IMR-90 (cell line): Measurements from ENCODE around the gene NBEAL1. TPM values are rescaled to one million over a fixed set of nuclear protein-coding genes. Genes with fewer than 3 reads are reported as not detected.

Experiments
- ATAC-seq: fragments of 200-7000 bp; cut with Tn5 transposase; 2 replicates; pipeline ENCODE4 v1.9.1; 2020; ENCODE audit warnings: low read depth, mild to moderate bottlenecking, moderate library complexity
- BruUV-seq: library from RNA; stranded (reverse); fragments of 400-500 nt; replicated peaks from 2 replicates; lab custom pipeline; 2021; lab: Mats Ljungman, UMichigan
- CTCF ChIA-PET: fragments of 300-600 bp; formaldehyde crosslinking; extraction: SDS; loops from one replicate; lab custom pipeline; 2021; ENCODE audit warnings: antibody characterized with exemption; lab: Yijun Ruan, JAX
- POLR2A ChIA-PET: fragments of 300-600 bp; sonication (Branson Sonifier 250); formaldehyde crosslinking; loops from one replicate; lab custom pipeline; 2022; ENCODE audit warnings: antibody characterized with exemption; ENCODE audit not compliant: unreplicated experiment; lab: Charles Lee
- DNase-seq: peaks from one replicate; pipeline ENCODE4 v3.0.0; 2013
- H2AFZ ChIP-seq: replicated peaks from 2 replicates; pipeline ENCODE3; 2013; ENCODE audit warnings: low read length, mild to moderate bottlenecking; ENCODE audit not compliant: poor library complexity
- H2AK5ac ChIP-seq: 2 replicates; pipeline ENCODE4 v1.6.1; 2013; ENCODE audit warnings: low read depth, low read length, inconsistent platforms
- H2AK9ac ChIP-seq: replicated peaks from 2 replicates; pipeline ENCODE3; 2013; ENCODE audit warnings: mild to moderate bottlenecking, low read depth, low read length, moderate library complexity; ENCODE audit not compliant: poor library complexity
- H2BK120ac ChIP-seq: 2 replicates; pipeline ENCODE4 v1.6.1; 2013; ENCODE audit warnings: low read depth, low read length, inconsistent platforms
- H2BK15ac ChIP-seq: 3 replicates; pipeline ENCODE4 v1.6.1; 2013; ENCODE audit warnings: low read depth, low read length, inconsistent platforms
- H2BK20ac ChIP-seq: 2 replicates; pipeline ENCODE4 v1.6.1; 2013; ENCODE audit warnings: low read depth, mild to moderate bottlenecking, inconsistent platforms, low read length, moderate library complexity
- H2BK5ac ChIP-seq: 2 replicates; pipeline ENCODE4 v1.6.1; 2013; ENCODE audit warnings: mild to moderate bottlenecking, low read depth, low read length, inconsistent platforms; ENCODE audit not compliant: poor library complexity, severe bottlenecking
- H3K14ac ChIP-seq: replicated peaks from 2 replicates; pipeline ENCODE4 v1.6.1; 2013; ENCODE audit warnings: low read depth, low read length, inconsistent platforms
- H3K18ac ChIP-seq: 2 replicates; pipeline ENCODE4 v1.6.1; 2013; ENCODE audit warnings: low read depth, low read length, control low read depth
- H3K23ac ChIP-seq: 2 replicates; pipeline ENCODE4 v1.6.1; 2013; ENCODE audit warnings: low read depth, low read length, inconsistent platforms
- H3K27ac ChIP-seq: 2 replicates; pipeline ENCODE4 v1.5.1; 2013; ENCODE audit warnings: mild to moderate bottlenecking, control low read depth, low read length; ENCODE audit not compliant: insufficient read depth
- H3K27me3 ChIP-seq: 2 replicates; pipeline ENCODE4 v1.6.1; 2013; ENCODE audit warnings: low read length; ENCODE audit not compliant: control insufficient read depth, insufficient read depth
- H3K36me3 ChIP-seq: 2 replicates; pipeline ENCODE4 v1.6.1; 2013; ENCODE audit warnings: low read length, mixed read lengths; ENCODE audit not compliant: control insufficient read depth, insufficient read depth
- H3K4ac ChIP-seq: 2 replicates; pipeline ENCODE4 v1.6.1; 2013; ENCODE audit warnings: low read depth, low read length, inconsistent platforms
- H3K4me1 ChIP-seq: 2 replicates; pipeline ENCODE4 v1.6.1; 2013; ENCODE audit warnings: low read length, mixed read lengths; ENCODE audit not compliant: control insufficient read depth, insufficient read depth
- H3K4me2 ChIP-seq: 2 replicates; pipeline ENCODE4 v1.6.1; 2013; ENCODE audit warnings: low read depth, mild to moderate bottlenecking, control low read depth, low read length, moderate library complexity
- H3K4me3 ChIP-seq: 2 replicates; pipeline ENCODE4 v1.5.1; 2013; ENCODE audit warnings: low read depth, mild to moderate bottlenecking, control low read depth, low read length, moderate library complexity; ENCODE audit not compliant: insufficient read depth
- H3K56ac ChIP-seq: 2 replicates; pipeline ENCODE4 v1.6.1; 2013; ENCODE audit warnings: low read length, inconsistent platforms; ENCODE audit not compliant: insufficient read depth; ENCODE audit errors: extremely low read depth
- H3K79me1 ChIP-seq, 2 experiments: 2 replicates each; pipeline ENCODE4 v1.6.1; 2013; ENCODE audit warnings: low read length in 2 of 2, inconsistent platforms in 1 of 2, low read depth in 1 of 2
- H3K9ac ChIP-seq: 2 replicates; pipeline ENCODE4 v1.6.1; 2013; ENCODE audit warnings: low read depth, low read length, control low read depth
- H3K9me1 ChIP-seq: 2 replicates; pipeline ENCODE4 v1.6.1; 2013; ENCODE audit warnings: low read length, inconsistent platforms; ENCODE audit not compliant: insufficient read depth
- H3K9me3 ChIP-seq: 2 replicates; pipeline ENCODE4 v1.6.1; 2013; ENCODE audit warnings: low read length; ENCODE audit not compliant: control insufficient read depth, insufficient read depth
- H4K20me1 ChIP-seq: 2 replicates; pipeline ENCODE4 v1.6.1; 2013; ENCODE audit warnings: low read length, inconsistent platforms; ENCODE audit not compliant: insufficient read depth
- H4K5ac ChIP-seq: 2 replicates; pipeline ENCODE4 v1.6.1; 2013; ENCODE audit warnings: mild to moderate bottlenecking, low read depth, low read length, control low read depth
- H4K8ac ChIP-seq, 2 experiments: 2 replicates each; pipeline ENCODE4 v1.6.1; 2013; ENCODE audit warnings: low read depth in 2 of 2, low read length in 2 of 2, control low read depth in 1 of 2, inconsistent platforms in 1 of 2
- H4K91ac ChIP-seq: 2 replicates; pipeline ENCODE4 v1.6.1; 2013; ENCODE audit warnings: low read depth, low read length, inconsistent platforms; ENCODE audit not compliant: insufficient read depth
- CEBPB ChIP-seq: IDR thresholded peaks from 2 replicates; pipeline ENCODE4 v1.6.1; 2012; ENCODE audit warnings: low read depth, low read length, improper control_type of control experiment
- NFE2L2 ChIP-seq: fragments of 150-350 bp; IDR thresholded peaks from 2 replicates; pipeline ENCODE4 v1.6.1; 2016; ENCODE audit warnings: low read depth, mild to moderate bottlenecking, low read length
- RAD21 ChIP-seq: IDR thresholded peaks from 2 replicates; pipeline ENCODE4 v1.6.1; 2012; ENCODE audit warnings: low read length, improper control_type of control experiment
- WGBS, 2 experiments: methylation state at CpG; one replicate each; pipeline versions ENCODE4 v1.1.5 to v1.1.7; 2013; ENCODE audit warnings: missing lambda C conversion rate in 2 of 2; ENCODE audit not compliant: insufficient read length in 1 of 2; ENCODE audit errors: extremely low coverage in 2 of 2; 5-methylcytosine and 5-hydroxymethylcytosine counted together
- dilution Hi-C: fragments of 300-500 bp; cut with HindIII; formaldehyde crosslinking; loops from one replicate; pipeline ENCODE4 v1.14.3; 2018; ENCODE audit warnings: low sequenced_read_pairs; ENCODE audit not compliant: unreplicated experiment
- in situ Hi-C: fragments of 300-500 bp; cut with MboI; formaldehyde crosslinking; loops from 3 replicates; pipeline ENCODE4 v1.14.3; 2019; ENCODE audit warnings: low sequenced_read_pairs, inconsistent platforms, mixed read lengths
- intact Hi-C: fragments of 100-400 bp; cut with micrococcal nuclease; formaldehyde crosslinking; loops from 2 replicates; pipeline ENCODE4 v1.10.0; 2022
- polyA plus RNA-seq, 3 experiments: library from polyadenylated mRNA; depleted of rRNA; stranded (reverse); fragments of >200 nt; gene quantifications; 2 replicates each; pipeline ENCODE4 v1.2.3, GENCODE V29; 2012; ENCODE audit warnings: low replicate concordance in 1 of 3
- total RNA-seq: library from RNA; depleted of rRNA; stranded (reverse); fragments of >200 nt; gene quantifications from 2 replicates; pipeline ENCODE4 v1.2.3, GENCODE V29; 2012

NBEAL1 gene
- total and polyA plus RNA-seq, 2 of the 4 experiments (the other 2 are of a cell fraction), result 6.4 to 38.0 TPM

GRCh38 chr2:203122317-203122986 lies 107.8 kb downstream of the NBEAL1 start:
- Histone ChIP-seq H2BK15ac (no peak overlapping the region), H2AK9ac (no peak overlapping the region), H3K56ac (no peak overlapping the region), H2AFZ (no peak overlapping the region), H3K9ac (no peak overlapping the region), H3K9me1 (no peaks in the 10 kb centered on the region), H3K4me2 (no peak overlapping the region), H3K4me1 (peaks cover 3% of the 10 kb centered on the region), H3K36me3 (peaks cover 8% of the 10 kb centered on the region), H2BK120ac (no peak overlapping the region), H2AK5ac (no peak overlapping the region), H3K27me3 (no peaks in the 10 kb centered on the region), H4K8ac (no peak overlapping the region), H3K23ac (no peak overlapping the region), H3K4me3 (no peak overlapping the region), H4K20me1 (no peaks in the 10 kb centered on the region), H3K9me3 (no peaks in the 10 kb centered on the region), H2BK20ac (no peak overlapping the region), H3K79me1 (no peaks in the 10 kb centered on the region), H4K5ac (no peak overlapping the region), H3K4ac (no peak overlapping the region), H3K14ac (no peak overlapping the region), H3K18ac (no peak overlapping the region), H4K91ac (no peak overlapping the region), H2BK5ac (no peak overlapping the region), H3K27ac (no peak overlapping the region)
- in situ Hi-C loops, result no loop called here
- WGBS, 2 experiments, result no CpG with 5 or more reads among the region's 1 CpG
- intact Hi-C loops, result loop anchor here (10.0 kb wide), 2 partner anchors 288 to 538 kb away; no protein-coding TSS in a partner anchor
- DNase-seq (peak; percentile 6), ATAC-seq (no peak; the same call in 1 of the 2 replicates)
- dilution Hi-C loops, result no loop called here
- BruUV-seq, result no TSS peak
- TF ChIP-seq RAD21 (peak; percentile 24; the same call in 1 of the 2 replicates), NFE2L2 (no peak), CEBPB (no peak)
- POLR2A ChIA-PET, result no interaction called here
- CTCF ChIA-PET, result interaction anchor here (0.7 kb wide), 1 partner anchor 12 kb away, joined by 3 read pairs; no protein-coding TSS in a partner anchor
